Hippocampal formation (tissue), 2 donors: ENCODE measurements around the gene DLG2.

Experiments
- DNase-seq, 2 donors: peaks; one replicate each; lab custom pipeline; 2025; lab: John Stamatoyannopoulos, UW

The DLG2 gene

DNA sequence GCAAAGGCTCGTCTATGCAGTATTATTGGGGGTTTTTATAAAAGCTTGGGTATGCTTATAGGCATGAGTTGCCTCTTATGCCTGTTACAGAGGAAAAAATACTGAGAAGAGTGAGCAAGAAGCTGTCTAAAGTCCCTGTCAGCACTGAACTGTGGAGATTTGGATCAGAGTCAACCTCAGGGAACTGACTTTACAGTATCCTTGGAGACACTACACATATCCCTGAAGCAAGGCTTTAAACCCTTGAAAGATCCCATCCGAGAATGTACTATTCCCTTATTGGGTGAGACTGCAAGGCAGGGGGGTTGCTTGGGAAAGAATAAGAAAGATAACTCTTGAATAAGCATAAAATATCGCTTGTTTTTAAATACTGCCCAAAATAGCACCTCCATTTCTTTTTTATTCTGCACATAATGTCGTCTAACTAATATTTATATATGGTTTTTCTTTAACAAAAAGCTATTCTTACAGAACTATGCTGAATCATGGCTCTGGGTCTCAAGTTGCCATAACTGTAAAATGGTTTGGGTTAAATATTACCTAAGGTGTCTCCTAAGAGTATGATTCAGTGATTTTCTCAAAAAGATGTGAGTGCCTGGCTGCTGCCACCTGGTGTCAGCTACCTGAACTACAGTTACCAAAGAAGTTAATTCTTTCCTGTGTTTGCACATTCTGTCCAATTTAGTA, 1062.8 kb downstream of the DLG2 start:
- DNase-seq, result peak in 1 of 2 donors; percentile 16

DNA sequence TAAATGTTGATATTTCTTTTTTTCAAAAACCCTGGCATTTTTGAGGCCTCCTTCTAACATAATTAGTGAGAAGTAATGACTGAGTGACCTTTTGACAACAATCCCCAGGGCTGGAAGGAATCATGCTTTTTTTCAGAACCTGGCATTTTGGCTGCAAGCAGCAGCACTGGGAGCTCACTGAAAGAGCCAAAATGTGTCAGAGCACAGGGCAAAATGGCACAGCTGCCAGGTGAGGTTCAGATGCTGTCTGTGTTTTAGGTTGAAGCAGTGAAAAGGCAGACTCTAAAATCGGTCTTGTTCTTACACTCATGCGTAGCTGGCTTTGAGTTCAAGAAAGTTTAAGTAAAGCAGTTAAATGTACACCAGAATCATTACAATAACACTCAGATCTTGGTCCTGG, 1063.8 kb downstream of the DLG2 start:
- no peak for DNase-seq

DNA sequence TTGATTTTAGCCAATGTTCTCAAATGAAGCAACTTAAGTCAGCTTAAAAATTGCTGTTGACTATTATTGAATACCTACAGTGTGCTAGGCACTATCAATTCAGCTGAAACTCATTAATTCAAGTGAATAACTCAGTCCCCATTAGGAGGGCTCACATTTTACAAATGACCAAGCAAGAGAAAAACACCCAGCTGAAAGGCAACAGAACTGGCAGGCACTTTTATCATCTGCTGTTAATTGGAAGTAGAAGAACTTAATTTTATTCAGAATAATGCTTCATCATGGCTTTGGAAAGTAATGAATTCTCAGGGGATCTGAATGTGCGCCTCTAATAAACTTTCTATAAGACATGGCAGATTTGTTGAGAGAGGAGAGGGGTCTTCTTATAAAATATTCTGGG, 1066.9 kb downstream of the DLG2 start:
- peak in 1 of 2 donors; percentile 58 for DNase-seq

DNA sequence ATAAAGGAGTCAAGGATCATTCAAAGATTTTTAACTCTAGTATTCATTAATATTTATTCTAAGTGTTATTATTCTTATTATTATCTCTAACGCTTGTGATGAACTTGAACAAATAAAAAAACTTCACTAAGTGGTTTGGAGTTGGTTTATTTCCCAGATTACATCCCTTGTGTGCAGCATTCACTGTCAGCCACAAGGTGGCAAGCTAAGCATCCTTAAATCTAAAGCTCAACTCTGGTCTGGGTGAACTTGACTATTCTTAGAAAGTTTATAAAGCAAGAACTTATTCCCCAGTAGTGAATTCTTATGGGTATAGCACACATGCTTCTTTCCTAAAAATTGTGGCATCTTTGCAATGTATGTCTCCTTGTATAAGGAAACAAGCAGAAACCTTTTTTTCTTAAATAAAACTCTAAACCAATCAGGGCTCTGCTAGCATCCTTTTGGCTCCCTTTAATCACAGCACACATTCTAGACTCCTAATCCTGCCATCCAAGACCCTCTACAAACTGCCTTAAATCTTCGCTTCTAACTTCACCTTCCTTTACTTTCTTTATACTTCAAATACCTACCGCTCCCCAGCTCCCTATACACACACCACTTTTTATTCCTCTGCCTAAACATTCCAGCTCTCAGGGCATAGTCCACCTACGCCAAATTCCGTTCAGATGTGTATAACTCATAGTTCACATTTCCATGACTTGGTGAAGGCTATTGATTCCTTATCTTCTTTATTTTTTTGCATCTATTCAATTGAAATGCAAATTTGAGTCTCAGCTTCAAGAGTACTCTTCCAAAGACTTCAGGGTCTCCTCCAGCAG, 1068.8 kb downstream of the DLG2 start:
- DNase-seq, result peak in 1 of 2 donors; percentile 56

DNA sequence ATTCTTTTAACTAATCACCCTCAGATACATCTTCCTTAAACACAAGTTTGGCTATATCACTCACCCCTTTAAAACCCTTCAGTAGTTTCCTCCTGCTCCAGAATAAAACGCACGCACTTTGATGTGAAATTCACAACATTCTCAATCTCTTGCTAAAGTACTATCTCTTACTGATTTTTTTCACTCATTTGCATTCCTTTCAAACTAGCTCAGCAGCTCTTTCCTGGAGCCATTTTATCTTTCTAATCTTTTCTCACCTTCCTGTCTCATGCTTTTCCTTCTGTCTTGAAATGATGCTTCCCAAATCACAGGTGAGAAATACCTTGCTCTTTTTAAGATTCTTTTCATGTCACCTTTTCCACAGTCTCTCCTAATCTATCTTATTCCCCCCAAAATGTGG, 1074.4 kb downstream of the DLG2 start:
- no peak for DNase-seq

DNA sequence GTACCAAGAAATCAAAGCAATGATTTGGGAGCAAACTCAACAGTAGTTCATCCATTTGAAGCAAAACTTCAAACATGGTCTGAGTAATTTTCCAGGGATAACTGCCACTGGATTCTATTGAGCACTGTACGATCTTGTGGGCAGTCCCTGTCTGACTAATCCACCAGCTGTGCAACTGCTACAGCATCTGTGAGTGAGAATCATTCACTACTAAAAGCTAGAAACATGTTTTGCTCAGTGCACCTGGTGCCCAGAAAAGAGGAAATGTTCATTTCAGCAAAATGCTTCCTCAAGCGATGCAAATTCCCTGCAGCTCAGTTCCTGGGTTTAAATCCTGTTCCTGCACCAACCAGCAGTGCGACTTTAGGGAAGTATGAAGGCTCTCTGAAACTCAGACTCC, 1077.9 kb downstream of the DLG2 start:
- no peak for DNase-seq

DNA sequence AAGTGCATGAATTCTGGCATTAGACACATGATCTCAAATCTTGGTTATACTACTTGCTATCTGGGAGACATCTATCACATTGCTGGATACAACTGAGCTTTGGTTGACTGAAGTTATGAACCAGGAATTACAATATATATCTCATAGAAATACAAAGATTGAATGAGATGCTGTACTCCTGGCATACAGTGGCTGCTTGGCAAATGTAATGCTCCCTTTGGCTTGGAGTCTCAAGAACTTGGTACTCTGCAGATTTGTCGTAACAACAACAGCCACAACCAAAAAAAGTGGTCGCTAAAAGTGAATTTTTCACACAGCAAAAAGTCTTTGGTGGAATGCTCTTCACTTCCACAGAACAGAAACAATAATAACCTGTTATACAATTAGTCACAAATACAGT, 1082.6 kb downstream of the DLG2 start:
- DNase-seq, result no peak

DNA sequence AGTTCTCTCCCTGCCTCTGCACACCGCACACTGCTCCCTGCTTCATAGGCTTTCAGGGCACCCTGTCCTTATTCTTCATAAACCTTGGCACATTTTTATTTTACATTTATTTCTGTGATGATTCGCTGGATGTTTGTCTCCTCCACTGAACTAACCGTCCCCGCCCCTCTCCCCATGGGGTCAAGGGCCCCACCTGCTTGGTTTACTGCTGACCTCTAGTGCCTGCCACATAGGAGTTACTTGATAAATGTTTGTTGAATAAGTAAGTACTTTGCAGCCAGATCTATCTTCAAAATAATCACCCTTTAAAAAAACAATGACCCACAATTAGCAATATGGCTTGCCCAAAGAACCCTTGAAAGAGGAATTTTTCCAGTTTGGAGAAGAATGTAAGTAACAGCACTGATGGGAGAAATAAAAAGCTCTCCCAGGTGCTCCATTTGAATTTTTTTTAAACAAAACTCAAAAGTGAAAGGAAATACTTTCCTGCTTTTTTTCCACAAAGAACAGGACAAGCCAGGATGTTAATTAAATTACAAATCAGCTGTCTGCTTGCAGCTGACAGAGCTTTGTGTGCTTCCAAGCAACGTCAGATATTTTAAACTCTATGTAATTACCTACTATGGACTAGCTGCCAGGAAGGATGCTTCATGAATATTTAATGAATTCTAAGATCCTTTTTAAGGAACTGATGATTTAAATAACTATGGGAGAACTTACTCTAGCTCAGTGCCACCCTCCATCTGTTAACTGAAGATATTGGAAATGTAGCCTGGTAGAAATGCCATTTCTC, 1083.6 kb downstream of the DLG2 start:
- DNase-seq, result peak in 1 of 2 donors; percentile 73

DNA sequence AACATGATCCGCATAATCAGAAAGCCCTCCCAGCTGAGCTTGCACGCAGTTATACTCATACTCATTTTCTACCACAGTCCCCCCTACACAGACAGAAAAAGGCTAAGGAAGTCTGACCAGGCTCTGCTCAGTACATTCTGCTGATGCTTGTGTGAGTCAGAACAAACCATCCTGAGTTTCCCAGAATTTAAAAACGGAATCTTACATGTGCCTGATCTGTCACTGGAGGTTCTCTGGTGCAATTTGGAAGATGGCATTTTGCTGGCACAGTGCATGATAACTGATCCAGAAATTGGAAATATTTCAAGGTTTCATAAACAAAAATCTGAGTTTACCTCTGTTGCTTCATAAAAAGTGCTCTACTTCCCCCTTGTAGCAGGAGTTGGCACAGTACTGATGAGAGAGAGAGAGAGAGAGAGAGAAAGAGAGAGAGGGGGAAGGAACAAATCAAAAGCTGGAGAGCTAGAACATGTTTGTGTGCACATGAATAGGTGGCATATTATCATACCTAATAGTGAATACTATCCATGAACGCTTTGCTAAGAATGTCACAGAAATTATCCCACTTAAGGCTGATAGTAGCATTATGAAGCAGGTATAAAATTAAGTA, 1085.3 kb downstream of the DLG2 start:
- DNase-seq, result no peak

DNA sequence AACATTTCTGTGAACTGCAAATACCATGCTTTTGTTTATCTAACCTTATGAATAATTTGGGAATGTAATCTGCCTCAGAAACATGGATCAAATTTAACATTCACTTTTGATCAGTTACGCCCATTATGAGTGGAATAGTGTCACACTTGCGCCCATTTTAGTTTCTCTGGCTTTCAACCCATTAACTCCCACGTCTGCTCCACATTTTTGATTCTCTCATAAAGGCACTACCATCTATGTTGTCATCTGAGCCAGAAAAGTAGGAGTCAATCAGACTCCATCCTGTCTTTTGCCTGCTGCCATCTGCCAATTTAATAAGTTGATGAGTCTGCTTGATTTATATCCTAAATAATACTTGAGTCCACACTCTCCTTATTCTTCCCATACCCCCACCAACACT, 1090.7 kb downstream of the DLG2 start:
- no peak for DNase-seq

DNA sequence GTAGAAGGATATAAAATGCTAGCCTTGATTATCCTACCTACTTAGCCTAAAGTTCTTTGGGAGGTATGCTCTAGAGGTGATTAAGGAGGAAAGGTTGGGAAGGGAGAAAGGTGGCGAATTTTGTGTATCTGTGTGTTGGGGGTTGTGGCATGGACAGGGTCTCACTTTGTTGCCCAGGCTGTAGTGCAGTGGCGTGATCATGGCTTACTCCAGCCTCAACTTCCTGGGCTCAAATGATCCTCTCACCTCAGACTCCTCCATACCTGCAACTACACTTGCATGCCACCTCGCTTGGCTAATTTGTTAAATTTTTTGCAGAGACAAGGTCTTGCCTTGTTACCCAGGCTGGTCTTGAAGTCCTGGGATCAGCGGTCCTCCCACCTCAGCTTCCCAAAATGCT, 1094.8 kb downstream of the DLG2 start:
- DNase-seq, result no peak

DNA sequence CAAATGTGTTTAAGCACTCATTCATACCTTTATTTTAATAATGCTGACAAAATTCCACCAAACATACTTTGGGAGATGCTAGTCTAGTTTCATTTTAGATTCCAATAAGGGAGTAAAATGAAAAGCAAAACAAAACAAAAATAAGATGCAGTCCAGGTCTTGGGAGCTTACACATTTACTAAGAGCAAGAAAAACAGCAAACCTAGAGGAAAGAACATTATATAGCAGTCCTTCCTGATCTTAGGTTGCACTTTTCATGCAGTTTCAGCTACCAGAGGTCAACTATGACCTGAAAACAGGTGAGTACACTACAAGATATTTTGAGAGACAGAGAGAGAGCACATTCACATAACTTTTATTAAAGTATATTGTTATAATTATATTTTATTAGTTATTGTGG, 1100.9 kb downstream of the DLG2 start:
- DNase-seq, result no peak

DNA sequence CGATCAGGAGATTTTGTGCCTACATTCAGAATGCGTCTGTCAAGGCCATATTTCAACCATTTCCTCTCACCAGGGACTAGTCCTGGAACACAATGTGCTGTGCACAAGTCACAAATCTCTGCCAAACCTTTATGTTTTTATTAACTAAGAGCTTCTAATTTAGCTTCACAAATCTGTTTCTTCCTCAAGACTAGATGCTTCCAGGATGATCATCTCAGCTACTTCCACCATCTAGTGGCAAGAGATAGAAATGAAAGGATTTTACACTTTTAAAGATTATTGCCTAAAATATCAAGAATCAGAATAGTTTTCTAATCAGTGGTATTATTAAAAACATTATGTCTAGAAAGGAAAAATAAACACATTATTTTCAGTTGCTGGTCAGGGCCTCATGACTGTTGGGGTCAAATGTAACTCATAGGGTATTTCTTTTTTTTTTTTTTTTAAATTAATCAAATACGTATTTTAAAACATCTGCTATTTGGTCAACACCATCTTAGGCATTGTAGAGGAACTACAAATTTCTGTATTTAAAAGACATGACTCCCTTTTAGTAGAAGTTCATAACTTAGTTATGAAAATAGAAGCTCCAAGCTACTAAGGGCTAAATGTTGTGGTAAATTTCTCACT, 1102.6 kb downstream of the DLG2 start:
- peak in 1 of 2 donors; percentile 73 for DNase-seq

DNA sequence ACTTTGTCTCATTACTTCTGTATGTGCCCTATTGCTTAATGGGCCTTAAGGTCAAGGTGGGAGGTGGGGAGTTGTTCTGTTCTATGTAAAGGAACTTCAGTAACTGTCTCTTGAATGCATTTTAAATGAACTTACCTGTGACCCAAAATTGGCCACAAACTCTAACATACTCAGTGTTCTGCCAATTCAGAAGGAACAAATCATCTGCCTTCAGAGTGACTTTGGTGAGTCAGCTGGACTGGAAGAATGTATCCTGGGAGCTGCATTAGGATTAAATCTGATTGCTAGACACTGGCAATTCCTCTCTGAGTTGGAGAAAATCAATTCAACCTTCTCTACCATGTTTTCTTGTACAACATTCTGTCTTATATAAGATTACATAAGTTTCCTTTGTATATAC, 1104.8 kb downstream of the DLG2 start:
- no peak for DNase-seq

DNA sequence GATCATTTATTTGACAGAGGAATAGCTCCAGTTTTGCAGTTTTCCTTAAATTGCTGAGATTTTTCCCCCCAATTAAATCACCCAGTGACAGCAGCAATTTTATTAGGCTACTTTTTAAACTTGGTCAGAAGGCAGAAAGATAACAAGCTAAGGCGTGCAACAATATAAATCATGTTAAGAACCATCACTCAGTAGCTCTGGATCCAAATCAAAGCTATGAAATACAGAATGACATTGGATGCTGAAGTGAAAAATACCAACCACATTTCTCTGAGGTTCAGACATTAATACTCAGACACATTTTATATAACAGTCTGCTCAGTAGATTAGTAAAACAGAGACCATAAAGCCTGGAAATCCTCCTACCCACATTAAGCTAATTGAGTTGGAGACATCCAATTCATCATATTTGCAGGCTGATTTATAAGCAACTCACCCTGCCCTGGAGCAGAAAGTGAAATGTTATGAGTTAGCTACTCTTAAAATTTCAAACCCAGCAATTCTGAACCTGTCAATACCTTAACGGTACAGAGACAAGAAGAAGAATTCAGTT, 1108.4 kb downstream of the DLG2 start:
- no peak for DNase-seq

DNA sequence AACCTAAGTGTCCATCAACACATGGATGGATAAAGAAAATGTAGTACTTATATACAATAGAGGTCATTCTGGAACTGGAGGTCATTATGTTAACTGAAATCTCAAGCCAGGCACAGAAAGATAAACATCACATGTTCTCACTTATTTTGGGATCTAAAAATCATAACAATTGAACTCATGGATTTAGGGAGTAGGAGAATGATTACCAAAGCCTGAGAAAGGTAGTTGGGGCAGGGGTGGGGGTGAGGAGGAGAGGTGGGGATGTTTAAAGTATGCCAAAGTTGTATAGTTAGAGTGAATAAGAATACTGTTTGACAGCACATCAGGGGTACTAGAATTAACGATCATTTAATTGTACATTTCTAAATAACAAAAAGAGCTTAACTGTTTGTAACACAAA, 1112.7 kb downstream of the DLG2 start:
- no peak for DNase-seq

DNA sequence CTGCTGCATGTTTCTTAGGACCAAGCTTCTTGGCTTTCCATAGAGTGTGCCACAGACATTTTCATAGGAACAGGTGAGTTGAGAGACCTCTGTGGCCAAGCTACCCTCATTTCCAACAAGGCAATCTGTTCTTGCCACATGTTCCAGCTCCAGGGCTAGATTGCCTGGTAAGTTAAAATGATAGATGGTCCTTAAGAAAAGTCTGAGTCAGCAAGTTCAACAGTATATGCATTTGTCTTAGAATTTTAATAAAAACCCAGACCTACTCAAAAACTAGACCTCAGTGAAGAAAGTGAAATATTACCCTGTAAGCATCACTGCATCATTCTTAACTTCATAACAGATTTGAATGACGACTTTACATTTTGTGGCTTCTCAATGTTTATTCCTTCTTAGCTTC, 1123.6 kb downstream of the DLG2 start:
- no peak for DNase-seq

DNA sequence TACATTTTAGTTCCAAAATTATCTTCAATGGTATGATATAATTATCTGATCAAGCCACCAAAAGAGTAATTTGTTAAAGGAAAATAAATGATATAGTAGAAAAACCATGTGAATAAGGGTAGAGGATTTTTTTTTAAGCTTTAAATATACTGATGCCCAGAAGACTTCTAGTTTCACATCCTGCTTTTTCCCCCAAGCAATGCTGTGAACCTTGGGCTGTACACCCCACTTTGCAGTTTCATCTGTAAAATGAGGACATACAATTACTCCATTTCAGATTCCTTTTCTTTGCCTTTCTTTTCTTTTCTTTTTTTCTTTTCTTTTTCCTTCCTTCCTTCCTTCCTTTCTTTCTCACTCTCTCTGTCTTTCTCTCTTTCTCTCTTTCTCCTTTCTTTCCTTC, 1125.4 kb downstream of the DLG2 start:
- no peak for DNase-seq

DNA sequence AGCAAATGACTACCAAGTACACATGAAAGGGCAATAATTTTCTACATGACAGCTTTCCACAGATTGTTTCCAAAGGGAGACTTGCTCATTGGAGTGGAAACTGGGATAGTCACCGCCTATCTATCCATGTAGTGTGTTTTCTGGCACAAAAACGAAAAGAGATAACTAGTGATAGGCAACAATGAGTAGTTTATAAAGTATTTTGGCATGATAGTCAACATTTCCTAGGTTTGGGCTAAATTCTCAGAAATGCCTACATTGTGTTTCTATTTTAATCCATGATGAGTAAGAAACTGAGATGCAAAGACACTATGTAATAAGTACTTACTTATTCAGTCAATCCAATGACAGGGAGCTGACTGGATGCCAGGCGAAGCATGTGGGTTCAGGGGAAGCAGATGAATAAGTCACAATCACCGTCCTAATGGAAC, 1129.1 kb downstream of the DLG2 start:
- no peak for DNase-seq

DNA sequence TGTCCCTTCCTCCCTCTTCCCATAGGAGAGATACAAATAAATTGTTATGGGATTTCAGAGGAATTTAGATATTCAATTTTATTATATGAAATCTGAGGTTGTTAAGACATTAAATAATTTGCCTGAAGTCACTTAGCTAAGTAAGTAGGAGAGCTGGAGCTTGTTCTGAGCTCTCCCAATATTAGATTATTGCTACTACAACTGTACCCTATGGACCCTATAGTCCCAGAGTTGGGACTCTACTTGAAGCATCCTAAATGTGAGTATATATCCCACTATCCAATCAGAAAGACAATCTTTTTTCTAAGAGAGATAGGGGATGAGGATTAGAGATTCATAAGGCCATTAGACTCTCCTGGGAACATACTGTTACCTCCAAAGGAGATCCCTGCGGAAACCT, 1130.0 kb downstream of the DLG2 start:
- no peak for DNase-seq

DNA sequence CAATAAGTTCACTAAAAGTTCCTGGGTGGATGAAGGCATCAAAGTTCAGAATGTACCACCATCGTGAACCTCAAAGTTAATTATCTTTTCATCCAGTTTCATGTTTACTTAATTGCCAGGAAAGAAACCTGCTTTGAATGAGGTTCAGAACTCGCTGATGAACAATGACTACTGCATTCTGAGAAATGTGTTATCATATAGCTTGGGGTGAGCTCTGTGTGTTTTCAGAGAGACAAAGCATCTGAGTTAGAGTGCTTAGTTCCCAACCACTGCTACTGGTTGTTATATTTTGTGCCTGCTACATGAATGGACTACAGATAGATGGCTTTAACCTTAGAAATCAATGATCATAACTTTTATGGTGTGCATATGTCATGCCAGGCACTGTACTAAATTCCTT, 1131.0 kb downstream of the DLG2 start:
- DNase-seq, result no peak
